GM19468 (cell line): ENCODE results near the gene GPR137.

Experiments used
- ATAC-seq: cut with Tn5 transposase; IDR thresholded peaks from one replicate; pipeline ENCODE4 v1.9.1; 2021; ENCODE audit warnings: mild to moderate bottlenecking, moderate library complexity, moderate number of reproducible peaks; ENCODE audit not compliant: unreplicated experiment; ENCODE audit errors: extremely low read depth

GPR137 gene

GRCh38 chr11:64248578-64248977 is 37.1 kb upstream of the GPR137 start:
- ATAC-seq: no peak

GRCh38 chr11:64249038-64249437 is 36.6 kb upstream of the GPR137 start:
- ATAC-seq: no peak

GRCh38 chr11:64249563-64250414 is 35.9 kb upstream of the GPR137 start:
- ATAC-seq: no peak

- no peak for ATAC-seq
Observed at GRCh38 chr11:64250415-64251015, 35.1 kb upstream of the GPR137 start.

- no peak for ATAC-seq
Observed at GRCh38 chr11:64251016-64251752, 34.5 kb upstream of the GPR137 start, which contains the start of gene PLCB3. TSS of gene PLCB3 (plus strand) at chr11:64251530. CDS start at chr11:64251650, 120 bp downstream.

GRCh38 chr11:64251753-64252002 is 34.0 kb upstream of the GPR137 start:
- ATAC-seq: no peak

GRCh38 chr11:64252003-64252872 is 33.4 kb upstream of the GPR137 start:
- ATAC-seq: no peak

GRCh38 chr11:64253043-64253442 is 32.6 kb upstream of the GPR137 start:
- no peak for ATAC-seq

GRCh38 chr11:64253481-64253880 is 32.2 kb upstream of the GPR137 start:
- ATAC-seq: no peak

GRCh38 chr11:64254326-64254725 is 31.3 kb upstream of the GPR137 start:
- ATAC-seq: no peak

GRCh38 chr11:64255135-64256128 is 30.2 kb upstream of the GPR137 start:
- ATAC-seq: no peak

- no peak for ATAC-seq
Observed at GRCh38 chr11:64256300-64256699, 29.3 kb upstream of the GPR137 start.

- ATAC-seq: no peak
Observed at GRCh38 chr11:64258356-64258755, 27.3 kb upstream of the GPR137 start.

GRCh38 chr11:64258946-64259532 is 26.6 kb upstream of the GPR137 start:
- ATAC-seq: no peak

- ATAC-seq: no peak
Observed at GRCh38 chr11:64259533-64260067, 26.0 kb upstream of the GPR137 start.

- no peak for ATAC-seq
Observed at GRCh38 chr11:64260147-64260708, 25.4 kb upstream of the GPR137 start.

GRCh38 chr11:64261556-64262080 is 24.0 kb upstream of the GPR137 start:
- ATAC-seq: no peak
